Panc1 (cell line): ENCODE data around the gene SLC19A1. TPM values are rescaled to one million over a fixed set of nuclear protein-coding genes. Genes with fewer than 3 reads are reported as not detected.

Experiments
- ATAC-seq: fragments of 200-7000 bp; cut with Tn5 transposase; 2 replicates; pipeline ENCODE4 v1.9.1; 2020; ENCODE audit warnings: mild to moderate bottlenecking, moderate library complexity
- BruUV-seq: library from RNA; stranded (reverse); fragments of 400-500 nt; replicated peaks from 2 replicates; lab custom pipeline; 2021; lab: Mats Ljungman, UMichigan
- CTCF ChIA-PET: fragments of 300-600 bp; sonication (Branson Sonifier 250); formaldehyde crosslinking; loops from one replicate; lab custom pipeline; 2022; ENCODE audit warnings: antibody characterized with exemption; lab: Charles Lee
- POLR2A ChIA-PET: fragments of 300-600 bp; sonication (Branson Sonifier 250); formaldehyde crosslinking; loops from one replicate; lab custom pipeline; 2022; ENCODE audit warnings: antibody characterized with exemption; lab: Charles Lee
- DNase-seq: peaks from one replicate; pipeline ENCODE4 v3.0.0-alpha.2; 2010; ENCODE audit warnings: low read depth, low spot score
- H3K27ac ChIP-seq: 2 replicates; pipeline ENCODE4 v1.5.1; 2011; ENCODE audit warnings: mild to moderate bottlenecking, low read length, inconsistent platforms
- H3K27me3 ChIP-seq: fragments of 200-500 bp; sonication (Bioruptor generic); 2 replicates; pipeline ENCODE4 v1.6.0; 2014; ENCODE audit warnings: low read length, inconsistent platforms; ENCODE audit not compliant: control insufficient read depth, insufficient read depth
- H3K36me3 ChIP-seq: fragments of 200-500 bp; sonication (Bioruptor generic); 2 replicates; pipeline ENCODE4 v1.5.1; 2014; ENCODE audit warnings: inconsistent platforms, mild to moderate bottlenecking, low read length, moderate library complexity; ENCODE audit not compliant: control insufficient read depth, insufficient read depth
- H3K4me1 ChIP-seq: 2 replicates; pipeline ENCODE4 v1.5.1; 2011; ENCODE audit warnings: inconsistent platforms, mild to moderate bottlenecking, low read length, moderate library complexity; ENCODE audit not compliant: control insufficient read depth, insufficient read depth
- H3K4me3 ChIP-seq, 2 experiments: 2 replicates each; pipeline ENCODE4 v1.5.1; 2011 to 2012; ENCODE audit warnings: low read depth in 2 of 2, low read length in 2 of 2, mild to moderate bottlenecking in 2 of 2, inconsistent platforms in 1 of 2, moderate library complexity in 1 of 2
- H3K9me3 ChIP-seq: fragments of 200-500 bp; sonication (Bioruptor generic); 2 replicates; pipeline ENCODE4 v1.5.1; 2014; ENCODE audit warnings: low read depth, mild to moderate bottlenecking, inconsistent platforms, low read length, moderate library complexity; ENCODE audit not compliant: control insufficient read depth, insufficient read depth
- POLR2AphosphoS5 ChIP-seq: IDR thresholded peaks from 2 replicates; pipeline ENCODE4 v1.6.1; 2012; ENCODE audit warnings: mild to moderate bottlenecking, low read depth, low read length, moderate library complexity
- SIN3A ChIP-seq: IDR thresholded peaks from 2 replicates; pipeline ENCODE4 v1.6.1; 2012; ENCODE audit warnings: low read depth, mild to moderate bottlenecking, low read length, moderate library complexity, borderline replicate concordance; ENCODE audit not compliant: insufficient read depth
- TCF7L2 ChIP-seq: IDR thresholded peaks from 2 replicates; pipeline ENCODE4 v1.6.1; 2011; ENCODE audit warnings: mild to moderate bottlenecking, low read depth, low read length, inconsistent platforms
- in situ Hi-C: cut with HindIII; loops from 2 replicates; pipeline ENCODE4 v1.10.0; 2016; ENCODE audit warnings: low sequenced_read_pairs, low pct_unique_long_range_greater_than_20kb
- intact Hi-C: fragments of 100-400 bp; cut with micrococcal nuclease; formaldehyde crosslinking; loops from one replicate; pipeline ENCODE4 v1.10.0; 2022; ENCODE audit not compliant: unreplicated experiment
- total RNA-seq: library from RNA; stranded (reverse); gene quantifications from one replicate; pipeline ENCODE4 v1.2.1, GENCODE V29; 2021; ENCODE audit not compliant: unreplicated experiment
- TF ChIP-seq, protein P1 (sequence below): fragments of 450-650 bp; IDR thresholded peaks from 2 replicates; pipeline ENCODE4 v1.5.1; 2017; ENCODE audit warnings: mild to moderate bottlenecking
- TF ChIP-seq, protein P2 (sequence below), 2 experiments: IDR thresholded peaks; 2 replicates each; pipeline ENCODE4 v1.6.1; 2011 to 2012; ENCODE audit warnings: low read depth in 2 of 2, control low read depth in 1 of 2, low read length in 1 of 2, mild to moderate bottlenecking in 1 of 2, moderate library complexity in 1 of 2; ENCODE audit not compliant: insufficient read depth in 1 of 2

Gene SLC19A1
- total RNA-seq, 1 experiment from 2014 or later, result 24.5 TPM

DNA sequence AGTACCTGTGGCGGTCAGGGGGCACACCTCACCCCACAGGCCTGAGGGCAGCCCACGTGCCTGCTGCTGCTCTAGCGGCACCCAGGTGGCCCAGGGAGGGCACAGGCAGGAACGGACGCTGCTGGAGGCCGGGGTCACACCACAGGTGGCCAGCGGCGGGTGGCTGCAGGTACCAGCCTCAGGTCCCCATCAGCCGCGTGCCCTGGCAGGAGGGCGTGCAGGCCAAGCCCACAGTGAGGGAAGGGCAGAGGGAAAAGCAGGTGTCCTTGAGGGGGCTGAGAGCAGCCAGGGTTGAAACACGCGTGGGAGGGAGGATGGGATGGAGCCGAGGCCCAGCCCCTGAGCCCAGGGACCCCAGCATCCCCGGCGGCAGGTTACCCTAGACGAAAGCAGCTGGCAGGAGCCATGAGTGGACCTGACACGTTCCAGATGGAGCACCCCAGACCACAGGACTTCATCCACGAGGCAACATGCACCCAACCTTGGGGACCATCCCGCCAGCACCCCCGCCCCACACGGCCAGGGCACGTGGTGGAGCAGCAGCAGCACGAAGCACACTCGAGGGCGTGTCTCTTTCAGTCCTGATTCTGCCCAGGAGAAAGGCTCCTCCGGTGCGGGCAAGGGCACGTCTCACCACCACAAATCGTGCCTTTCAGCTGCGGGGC, 3.7 kb downstream of the SLC19A1 start:
- BruUV-seq, result no TSS peak
- peaks cover 14% of the 10 kb centered on the region for H3K4me1 ChIP-seq
- H3K27me3 ChIP-seq, result no peaks in the 10 kb centered on the region
- H3K4me3 ChIP-seq, result no peak overlapping the region
- no peaks in the 10 kb centered on the region for H3K9me3 ChIP-seq
- intact Hi-C loops (no loop called here), in situ Hi-C loops (no loop called here)
- no peak for TF ChIP-seq POLR2AphosphoS5
- peaks cover 3% of the 10 kb centered on the region; the same call in 1 of the 2 replicates for H3K36me3 ChIP-seq
- ChIA-PET POLR2A (no interaction called here), CTCF (no interaction called here)
- ATAC-seq (no peak), DNase-seq (no peak)
- H3K27ac ChIP-seq, result no peak overlapping the region

DNA sequence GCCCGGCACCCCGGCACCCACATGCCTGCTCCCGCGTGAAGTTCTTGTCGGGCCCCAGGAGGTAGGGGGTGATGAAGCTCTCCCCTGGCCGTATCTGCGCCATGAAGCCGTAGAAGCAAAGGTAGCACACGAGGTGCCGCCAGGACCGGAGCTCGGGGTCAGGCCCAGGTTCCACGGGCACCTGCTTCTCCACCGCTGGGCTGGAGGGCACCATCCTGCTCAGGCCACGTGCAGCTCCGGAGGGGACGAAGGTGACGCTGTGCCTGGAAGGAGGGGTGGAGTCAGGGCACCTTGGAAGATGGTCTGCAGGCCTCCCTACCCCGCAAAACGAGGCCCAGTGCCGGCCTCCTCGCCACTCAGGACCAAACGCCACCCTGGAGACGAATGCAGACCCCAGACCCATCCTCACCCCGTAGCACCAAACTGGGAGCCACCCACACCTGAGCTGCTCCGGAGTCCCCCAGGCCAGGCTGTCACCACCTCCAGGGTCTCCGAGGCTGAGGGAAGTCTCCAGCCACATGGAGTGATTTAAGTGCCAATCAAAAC, 4.4 kb downstream of the SLC19A1 start:
- intact Hi-C loops (no loop called here), in situ Hi-C loops (no loop called here)
- H3K4me1 ChIP-seq, result peaks cover 10% of the 10 kb centered on the region
- POLR2A ChIA-PET, result no interaction called here
- no peak overlapping the region for H3K27ac ChIP-seq
- CTCF ChIA-PET, result no interaction called here
- DNase-seq (no peak), ATAC-seq (no peak)
- no TSS peak for BruUV-seq
- no peaks in the 10 kb centered on the region for H3K9me3 ChIP-seq
- peaks cover 3% of the 10 kb centered on the region; the same call in 1 of the 2 replicates for H3K36me3 ChIP-seq
- TF ChIP-seq POLR2AphosphoS5 (no peak), TCF7L2 (no peak), SIN3A (no peak)
- TF ChIP-seq, protein P1, sequence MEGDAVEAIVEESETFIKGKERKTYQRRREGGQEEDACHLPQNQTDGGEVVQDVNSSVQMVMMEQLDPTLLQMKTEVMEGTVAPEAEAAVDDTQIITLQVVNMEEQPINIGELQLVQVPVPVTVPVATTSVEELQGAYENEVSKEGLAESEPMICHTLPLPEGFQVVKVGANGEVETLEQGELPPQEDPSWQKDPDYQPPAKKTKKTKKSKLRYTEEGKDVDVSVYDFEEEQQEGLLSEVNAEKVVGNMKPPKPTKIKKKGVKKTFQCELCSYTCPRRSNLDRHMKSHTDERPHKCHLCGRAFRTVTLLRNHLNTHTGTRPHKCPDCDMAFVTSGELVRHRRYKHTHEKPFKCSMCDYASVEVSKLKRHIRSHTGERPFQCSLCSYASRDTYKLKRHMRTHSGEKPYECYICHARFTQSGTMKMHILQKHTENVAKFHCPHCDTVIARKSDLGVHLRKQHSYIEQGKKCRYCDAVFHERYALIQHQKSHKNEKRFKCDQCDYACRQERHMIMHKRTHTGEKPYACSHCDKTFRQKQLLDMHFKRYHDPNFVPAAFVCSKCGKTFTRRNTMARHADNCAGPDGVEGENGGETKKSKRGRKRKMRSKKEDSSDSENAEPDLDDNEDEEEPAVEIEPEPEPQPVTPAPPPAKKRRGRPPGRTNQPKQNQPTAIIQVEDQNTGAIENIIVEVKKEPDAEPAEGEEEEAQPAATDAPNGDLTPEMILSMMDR, result no peak
- TF ChIP-seq, protein P2, sequence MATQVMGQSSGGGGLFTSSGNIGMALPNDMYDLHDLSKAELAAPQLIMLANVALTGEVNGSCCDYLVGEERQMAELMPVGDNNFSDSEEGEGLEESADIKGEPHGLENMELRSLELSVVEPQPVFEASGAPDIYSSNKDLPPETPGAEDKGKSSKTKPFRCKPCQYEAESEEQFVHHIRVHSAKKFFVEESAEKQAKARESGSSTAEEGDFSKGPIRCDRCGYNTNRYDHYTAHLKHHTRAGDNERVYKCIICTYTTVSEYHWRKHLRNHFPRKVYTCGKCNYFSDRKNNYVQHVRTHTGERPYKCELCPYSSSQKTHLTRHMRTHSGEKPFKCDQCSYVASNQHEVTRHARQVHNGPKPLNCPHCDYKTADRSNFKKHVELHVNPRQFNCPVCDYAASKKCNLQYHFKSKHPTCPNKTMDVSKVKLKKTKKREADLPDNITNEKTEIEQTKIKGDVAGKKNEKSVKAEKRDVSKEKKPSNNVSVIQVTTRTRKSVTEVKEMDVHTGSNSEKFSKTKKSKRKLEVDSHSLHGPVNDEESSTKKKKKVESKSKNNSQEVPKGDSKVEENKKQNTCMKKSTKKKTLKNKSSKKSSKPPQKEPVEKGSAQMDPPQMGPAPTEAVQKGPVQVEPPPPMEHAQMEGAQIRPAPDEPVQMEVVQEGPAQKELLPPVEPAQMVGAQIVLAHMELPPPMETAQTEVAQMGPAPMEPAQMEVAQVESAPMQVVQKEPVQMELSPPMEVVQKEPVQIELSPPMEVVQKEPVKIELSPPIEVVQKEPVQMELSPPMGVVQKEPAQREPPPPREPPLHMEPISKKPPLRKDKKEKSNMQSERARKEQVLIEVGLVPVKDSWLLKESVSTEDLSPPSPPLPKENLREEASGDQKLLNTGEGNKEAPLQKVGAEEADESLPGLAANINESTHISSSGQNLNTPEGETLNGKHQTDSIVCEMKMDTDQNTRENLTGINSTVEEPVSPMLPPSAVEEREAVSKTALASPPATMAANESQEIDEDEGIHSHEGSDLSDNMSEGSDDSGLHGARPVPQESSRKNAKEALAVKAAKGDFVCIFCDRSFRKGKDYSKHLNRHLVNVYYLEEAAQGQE (IDR thresholded peaks at IDR 0.05; ENCODE audit: insufficient read depth in 1 of 2, low read depth in 2 of 2, low read length in 1 of 2), result no peak
- no peaks in the 10 kb centered on the region for H3K27me3 ChIP-seq
- H3K4me3 ChIP-seq, result no peak overlapping the region
